ENCODE data around the gene CEP192.

DNA sequence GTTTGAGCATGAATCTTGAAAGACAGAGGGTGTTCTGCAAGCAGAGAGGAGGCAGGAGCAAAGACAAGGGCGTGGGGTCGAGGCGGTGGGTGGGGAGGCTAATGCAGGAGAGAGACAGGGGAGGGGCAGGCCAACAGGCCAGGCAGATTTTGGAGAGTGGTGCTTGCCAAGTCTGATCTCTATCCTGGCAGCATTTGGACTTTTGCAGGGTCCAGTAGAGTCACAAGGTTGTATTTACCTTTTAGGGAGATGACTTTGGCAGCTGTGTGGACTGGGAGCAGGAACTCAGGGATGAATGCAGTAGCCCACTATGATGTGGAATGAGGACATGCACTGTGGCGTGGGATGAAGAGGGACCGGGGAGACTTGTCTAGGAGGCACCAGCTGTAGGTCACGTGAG lies 15.7 kb upstream of the CEP192 start:
- no peak for TF ChIP-seq POLR2AphosphoS5 (IDR thresholded peaks at IDR 0.05; ENCODE audit: low read depth, low read length)
- TF ChIP-seq, protein P1, sequence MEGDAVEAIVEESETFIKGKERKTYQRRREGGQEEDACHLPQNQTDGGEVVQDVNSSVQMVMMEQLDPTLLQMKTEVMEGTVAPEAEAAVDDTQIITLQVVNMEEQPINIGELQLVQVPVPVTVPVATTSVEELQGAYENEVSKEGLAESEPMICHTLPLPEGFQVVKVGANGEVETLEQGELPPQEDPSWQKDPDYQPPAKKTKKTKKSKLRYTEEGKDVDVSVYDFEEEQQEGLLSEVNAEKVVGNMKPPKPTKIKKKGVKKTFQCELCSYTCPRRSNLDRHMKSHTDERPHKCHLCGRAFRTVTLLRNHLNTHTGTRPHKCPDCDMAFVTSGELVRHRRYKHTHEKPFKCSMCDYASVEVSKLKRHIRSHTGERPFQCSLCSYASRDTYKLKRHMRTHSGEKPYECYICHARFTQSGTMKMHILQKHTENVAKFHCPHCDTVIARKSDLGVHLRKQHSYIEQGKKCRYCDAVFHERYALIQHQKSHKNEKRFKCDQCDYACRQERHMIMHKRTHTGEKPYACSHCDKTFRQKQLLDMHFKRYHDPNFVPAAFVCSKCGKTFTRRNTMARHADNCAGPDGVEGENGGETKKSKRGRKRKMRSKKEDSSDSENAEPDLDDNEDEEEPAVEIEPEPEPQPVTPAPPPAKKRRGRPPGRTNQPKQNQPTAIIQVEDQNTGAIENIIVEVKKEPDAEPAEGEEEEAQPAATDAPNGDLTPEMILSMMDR (IDR thresholded peaks at IDR 0.05) = no peak
- TF ChIP-seq, protein P2, sequence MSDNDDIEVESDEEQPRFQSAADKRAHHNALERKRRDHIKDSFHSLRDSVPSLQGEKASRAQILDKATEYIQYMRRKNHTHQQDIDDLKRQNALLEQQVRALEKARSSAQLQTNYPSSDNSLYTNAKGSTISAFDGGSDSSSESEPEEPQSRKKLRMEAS (IDR thresholded peaks at IDR 0.05; ENCODE audit: low read depth) = no peak
- no peak for TF ChIP-seq SIN3A (IDR thresholded peaks at IDR 0.05; ENCODE audit: borderline replicate concordance, low read depth, low read length)

All from SK-N-SH (cell line).